Measurements from ENCODE around the gene KCNIP4.

KCNIP4 gene

GRCh38 chr4:21097865-21098264 lies 850.7 kb downstream of the KCNIP4 start:
- no peak for DNase-seq

GRCh38 chr4:21097026-21097425 lies 851.5 kb downstream of the KCNIP4 start:
- DNase-seq, result no peak

GRCh38 chr4:21092531-21092930 lies 856.0 kb downstream of the KCNIP4 start:
- no peak for DNase-seq

- no peak for DNase-seq
Measured at GRCh38 chr4:21090094-21090666, 858.4 kb downstream of the KCNIP4 start.

- DNase-seq, result no peak
Measured at GRCh38 chr4:21083413-21083812, 865.2 kb downstream of the KCNIP4 start.

- no peak for DNase-seq
Measured at GRCh38 chr4:21077967-21078366, 870.6 kb downstream of the KCNIP4 start.

- DNase-seq, result no peak
Measured at GRCh38 chr4:21067351-21067750, 881.2 kb downstream of the KCNIP4 start.

GRCh38 chr4:21061902-21062301 lies 886.7 kb downstream of the KCNIP4 start:
- DNase-seq, result no peak

- no peak for DNase-seq
Measured at GRCh38 chr4:21046141-21046540, 902.4 kb downstream of the KCNIP4 start.

GRCh38 chr4:21045119-21045518 lies 903.5 kb downstream of the KCNIP4 start:
- no peak for DNase-seq

GRCh38 chr4:21041708-21042107 lies 906.9 kb downstream of the KCNIP4 start:
- DNase-seq, result no peak

GRCh38 chr4:21034728-21035127 lies 913.8 kb downstream of the KCNIP4 start:
- DNase-seq, result no peak

GRCh38 chr4:21032089-21032645 lies 916.4 kb downstream of the KCNIP4 start:
- DNase-seq, result no peak

GRCh38 chr4:21018817-21019216 lies 929.8 kb downstream of the KCNIP4 start:
- DNase-seq, result no peak

GRCh38 chr4:21013501-21013900 lies 935.1 kb downstream of the KCNIP4 start:
- DNase-seq, result no peak

- no peak for DNase-seq
Measured at GRCh38 chr4:21012851-21013331, 935.7 kb downstream of the KCNIP4 start.

GRCh38 chr4:21011106-21011505 lies 937.5 kb downstream of the KCNIP4 start:
- no peak for DNase-seq

GRCh38 chr4:21009956-21010355 lies 938.6 kb downstream of the KCNIP4 start:
- DNase-seq, result no peak

- no peak for DNase-seq
Measured at GRCh38 chr4:21005647-21006046, 942.9 kb downstream of the KCNIP4 start.

- DNase-seq, result no peak
Measured at GRCh38 chr4:21002976-21003375, 945.6 kb downstream of the KCNIP4 start.

- peak in 21 of 58 donors; percentile 0 to 65 (median 8) for DNase-seq
Measured at GRCh38 chr4:21002286-21002685, 946.3 kb downstream of the KCNIP4 start.

GRCh38 chr4:21001490-21001889 lies 947.1 kb downstream of the KCNIP4 start:
- DNase-seq, result no peak

GRCh38 chr4:20997886-20998285 lies 950.7 kb downstream of the KCNIP4 start:
- DNase-seq, result no peak

GRCh38 chr4:20995610-20996009 lies 953.0 kb downstream of the KCNIP4 start:
- no peak for DNase-seq
